ENCODE data around the gene SECTM1. TPM values are rescaled to one million over a fixed set of nuclear protein-coding genes. Genes with fewer than 3 reads are reported as not detected.

Gene SECTM1
- total and polyA plus RNA-seq, 7 donors = 0.70 to 2.3 (median 1.2) TPM

DNA sequence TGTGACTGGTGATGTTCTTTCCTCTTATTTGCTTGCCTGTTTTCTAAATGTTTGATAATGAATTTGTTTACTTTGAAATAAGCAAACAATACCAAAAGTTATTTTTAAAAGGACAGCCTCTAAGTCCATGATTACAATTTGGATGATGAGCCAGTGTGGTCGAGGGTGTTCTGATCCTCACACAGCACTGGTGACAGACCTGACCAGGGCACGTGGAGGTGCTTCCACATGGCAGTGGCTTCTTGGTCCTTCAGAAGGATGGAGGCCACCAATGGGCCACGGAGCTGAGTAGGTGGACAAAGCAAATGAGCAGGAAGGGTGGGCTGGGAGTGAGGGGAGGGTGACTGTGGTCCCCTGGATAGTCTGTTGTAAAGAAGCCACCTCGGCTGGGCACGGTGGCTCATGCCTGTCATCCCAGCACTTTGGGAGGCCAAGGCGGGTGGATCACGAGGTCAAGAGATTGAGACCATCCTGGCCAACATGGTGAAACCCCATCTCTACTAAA lies 21.3 kb upstream of the SECTM1 start:
- Histone ChIP-seq H3K27me3 (ENCODE audit: insufficient read depth in 3 of 3, low read length in 2 of 3) (peaks cover 4 to 23% (median 5%) of the 10 kb centered on the region in 3 donors), H3K4me1 (no peaks in the 10 kb centered on the region), H3K36me3 (ENCODE audit: insufficient read depth in 1 of 2, low read depth in 1 of 2) (no peaks in the 10 kb centered on the region), H3K4me3 (no peak overlapping the region), H3K9me3 (no peaks in the 10 kb centered on the region), H3K27ac (no peak overlapping the region)
- DNase-seq (no peak), ATAC-seq (no peak)
- intact Hi-C loops (cut with DNase I) = loop anchor here (2.0 to 10.0 kb wide), 4 partner anchors 50 to 422 kb away; no protein-coding TSS in a partner anchor
- WGBS, 3 donors = 82 to 90% (median 86%) methylated on average over 6 to 7 of the region's 7 CpGs
- TF ChIP-seq, protein P1, sequence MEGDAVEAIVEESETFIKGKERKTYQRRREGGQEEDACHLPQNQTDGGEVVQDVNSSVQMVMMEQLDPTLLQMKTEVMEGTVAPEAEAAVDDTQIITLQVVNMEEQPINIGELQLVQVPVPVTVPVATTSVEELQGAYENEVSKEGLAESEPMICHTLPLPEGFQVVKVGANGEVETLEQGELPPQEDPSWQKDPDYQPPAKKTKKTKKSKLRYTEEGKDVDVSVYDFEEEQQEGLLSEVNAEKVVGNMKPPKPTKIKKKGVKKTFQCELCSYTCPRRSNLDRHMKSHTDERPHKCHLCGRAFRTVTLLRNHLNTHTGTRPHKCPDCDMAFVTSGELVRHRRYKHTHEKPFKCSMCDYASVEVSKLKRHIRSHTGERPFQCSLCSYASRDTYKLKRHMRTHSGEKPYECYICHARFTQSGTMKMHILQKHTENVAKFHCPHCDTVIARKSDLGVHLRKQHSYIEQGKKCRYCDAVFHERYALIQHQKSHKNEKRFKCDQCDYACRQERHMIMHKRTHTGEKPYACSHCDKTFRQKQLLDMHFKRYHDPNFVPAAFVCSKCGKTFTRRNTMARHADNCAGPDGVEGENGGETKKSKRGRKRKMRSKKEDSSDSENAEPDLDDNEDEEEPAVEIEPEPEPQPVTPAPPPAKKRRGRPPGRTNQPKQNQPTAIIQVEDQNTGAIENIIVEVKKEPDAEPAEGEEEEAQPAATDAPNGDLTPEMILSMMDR (IDR thresholded peaks at IDR 0.05) = no peak

DNA sequence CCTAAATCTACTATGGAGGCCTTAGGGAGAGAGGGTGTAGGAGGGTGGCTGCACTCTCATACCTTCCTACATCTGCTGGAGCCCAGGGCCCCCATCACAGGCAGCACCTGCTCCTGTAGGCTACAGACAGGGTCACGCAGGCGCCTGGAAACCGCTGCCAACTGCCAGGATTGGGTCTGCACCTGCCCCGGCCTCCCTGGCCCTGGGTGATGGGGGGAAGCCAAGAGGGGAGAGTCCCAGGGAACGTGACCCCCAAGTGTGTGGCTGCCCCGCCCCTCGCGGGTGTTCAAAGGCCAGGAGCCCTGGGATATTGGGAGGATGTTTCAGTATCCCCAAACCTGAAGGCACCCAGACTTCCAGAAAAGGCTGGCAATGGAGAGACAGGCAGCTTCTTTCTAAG lies 19.9 kb upstream of the SECTM1 start:
- H3K9me3 ChIP-seq = no peaks in the 10 kb centered on the region
- no peak overlapping the region for H3K27ac ChIP-seq
- peak in 1 of 2 donors; percentile 23 for DNase-seq
- H3K4me1 ChIP-seq = no peaks in the 10 kb centered on the region
- H3K36me3 ChIP-seq (ENCODE audit: insufficient read depth in 1 of 2, low read depth in 1 of 2) = no peaks in the 10 kb centered on the region
- 73 to 85% (median 79%) methylated on average over 8 of the region's 8 CpGs for WGBS, 3 donors
- intact Hi-C loops (cut with DNase I) = loop anchor here (2.0 to 10.0 kb wide), 4 partner anchors 61 to 424 kb away; no protein-coding TSS in a partner anchor
- no peak overlapping the region for H3K4me3 ChIP-seq
- ATAC-seq = no peak
- H3K27me3 ChIP-seq (ENCODE audit: insufficient read depth in 3 of 3, low read length in 2 of 3) = peaks cover 0 to 18% (median 5%) of the 10 kb centered on the region in 3 donors
- TF ChIP-seq, protein P1 (IDR thresholded peaks at IDR 0.05) = no peak

DNA sequence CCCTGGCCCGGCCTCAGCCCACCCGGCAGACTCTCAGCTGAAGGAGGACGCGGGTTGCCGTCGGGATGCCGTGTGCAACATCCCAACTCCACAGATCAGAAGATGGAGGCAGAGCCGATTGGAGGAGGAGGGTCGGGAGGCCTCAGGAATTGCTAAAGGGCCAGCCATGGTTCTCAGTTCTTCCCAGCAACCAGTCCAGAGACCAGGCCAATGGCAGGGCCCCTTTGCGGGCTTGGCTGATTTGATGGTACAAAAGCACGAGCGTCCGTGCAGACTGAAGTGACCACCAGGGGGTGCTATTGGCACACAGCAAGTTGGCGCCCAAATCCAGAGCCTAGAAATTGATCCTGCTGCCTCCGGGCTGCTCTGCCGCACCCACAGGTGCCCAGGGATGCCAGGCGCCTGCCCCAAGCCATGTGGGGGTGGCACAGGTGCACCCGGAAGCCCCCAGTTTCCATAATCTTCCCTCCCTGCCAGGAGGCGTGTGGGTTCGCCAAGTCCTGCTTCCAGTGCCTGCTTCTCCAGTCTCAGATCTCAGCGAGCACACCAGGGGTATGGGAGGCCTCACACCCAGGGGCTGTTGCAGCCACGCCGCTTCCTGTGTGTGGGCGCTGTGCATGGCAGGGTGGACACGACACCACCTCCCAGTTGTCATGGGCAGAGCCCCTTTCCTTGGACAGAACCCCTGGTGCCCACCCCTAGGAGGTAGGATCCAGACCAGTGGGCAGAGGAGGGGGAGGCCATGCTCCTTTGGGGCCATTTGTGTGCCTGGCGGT lies 18.3 kb upstream of the SECTM1 start:
- Histone ChIP-seq H3K9me3 (no peaks in the 10 kb centered on the region), H3K36me3 (ENCODE audit: insufficient read depth in 1 of 2, low read depth in 1 of 2) (no peaks in the 10 kb centered on the region), H3K4me3 (no peak overlapping the region), H3K27me3 (ENCODE audit: insufficient read depth in 3 of 3, low read length in 2 of 3) (peaks cover 0 to 14% (median 5%) of the 10 kb centered on the region in 3 donors), H3K27ac (no peak overlapping the region), H3K4me1 (no peaks in the 10 kb centered on the region)
- intact Hi-C loops (cut with DNase I) = loop anchor here (1.0 to 10.0 kb wide), 5 partner anchors 62 to 425 kb away; no protein-coding TSS in a partner anchor
- ATAC-seq (peak; percentile 82 to 95 (median 90)), DNase-seq (peak; percentile 79 to 90)
- WGBS, 3 donors = 36 to 38% (median 36%) methylated on average over 24 to 26 of the region's 26 CpGs
- TF ChIP-seq, protein P1 (IDR thresholded peaks at IDR 0.05) = peak; percentile 98

DNA sequence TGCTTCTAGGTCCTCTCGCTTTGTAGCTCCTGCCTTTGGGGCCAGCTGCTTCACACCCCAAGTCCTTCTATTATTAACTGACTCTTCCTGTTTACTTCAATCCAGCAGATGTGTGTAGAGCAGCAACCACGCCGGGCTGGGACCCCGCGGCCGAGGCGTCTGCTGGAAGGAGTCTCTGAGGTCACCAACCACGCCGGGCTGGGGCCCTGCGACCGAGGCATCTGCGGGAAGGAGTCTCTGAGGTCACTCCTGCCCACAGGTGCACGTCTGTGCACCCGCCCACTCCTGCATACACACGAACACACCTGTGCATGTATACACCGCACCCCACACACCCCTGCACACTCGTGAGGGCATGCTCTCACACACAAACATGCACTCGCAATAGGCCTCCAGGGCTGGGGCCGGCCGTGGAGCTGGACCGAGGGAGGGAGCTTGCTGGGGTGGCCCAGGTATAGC lies 17.7 kb upstream of the SECTM1 start:
- peak; percentile 14 to 32 (median 24) for ATAC-seq
- Histone ChIP-seq H3K27me3 (ENCODE audit: insufficient read depth in 3 of 3, low read length in 2 of 3) (peaks cover 0 to 8% (median 5%) of the 10 kb centered on the region in 3 donors), H3K4me3 (no peak overlapping the region), H3K4me1 (no peaks in the 10 kb centered on the region), H3K36me3 (ENCODE audit: insufficient read depth in 1 of 2, low read depth in 1 of 2) (no peaks in the 10 kb centered on the region), H3K27ac (no peak overlapping the region), H3K9me3 (no peaks in the 10 kb centered on the region)
- TF ChIP-seq, protein P1 (IDR thresholded peaks at IDR 0.05) = no peak
- intact Hi-C loops (cut with DNase I) = loop anchor here (5.0 to 10.0 kb wide), 3 partner anchors 201 to 426 kb away; no protein-coding TSS in a partner anchor
- 49 to 68% (median 52%) methylated on average over 21 of the region's 21 CpGs for WGBS, 3 donors
- DNase-seq = peak in 1 of 2 donors; percentile 44

All from psoas muscle (tissue), 8 donors.